GM19395 (cell line): Measurements from ENCODE around the gene TPMT.
"Not testable (repeated sequence)": the region's sequence is repeated elsewhere in the genome, so short reads cannot be mapped to it uniquely, and the experiment has no call there.

Experiments
- ATAC-seq: cut with Tn5 transposase; IDR thresholded peaks from one replicate; pipeline ENCODE4 v1.9.1; 2021; ENCODE audit warnings: mild to moderate bottlenecking, moderate library complexity; ENCODE audit not compliant: unreplicated experiment

TPMT gene

DNA sequence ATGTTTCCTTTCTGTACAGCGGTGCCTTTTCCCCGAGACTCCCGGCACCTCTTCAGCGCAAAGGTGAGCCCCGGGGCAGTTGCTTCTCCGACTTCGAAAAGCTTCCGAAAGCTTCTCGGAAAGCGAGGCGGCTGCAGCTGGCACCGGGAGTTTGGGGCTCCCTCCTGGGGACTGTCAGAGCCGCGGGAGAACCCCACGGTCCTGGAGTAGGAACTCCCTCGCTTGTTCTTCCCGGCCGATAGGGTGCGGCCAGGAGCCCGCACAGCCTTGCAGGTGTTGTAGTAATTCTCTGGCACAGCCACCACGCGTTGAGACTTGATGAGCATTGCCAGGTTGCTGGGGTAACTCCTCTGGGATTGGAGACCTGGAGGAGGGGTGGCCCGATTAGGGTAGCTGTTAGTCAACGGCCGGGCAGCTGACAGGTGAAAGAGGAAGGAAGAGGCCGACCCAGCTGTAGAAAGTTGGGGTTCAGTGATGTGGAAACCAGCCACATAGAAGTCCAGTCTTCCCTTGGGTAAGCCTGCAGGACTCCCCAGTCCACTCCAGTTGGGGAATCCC, 1.1 kb upstream of the TPMT start:
- ATAC-seq, result peak; percentile 46

DNA sequence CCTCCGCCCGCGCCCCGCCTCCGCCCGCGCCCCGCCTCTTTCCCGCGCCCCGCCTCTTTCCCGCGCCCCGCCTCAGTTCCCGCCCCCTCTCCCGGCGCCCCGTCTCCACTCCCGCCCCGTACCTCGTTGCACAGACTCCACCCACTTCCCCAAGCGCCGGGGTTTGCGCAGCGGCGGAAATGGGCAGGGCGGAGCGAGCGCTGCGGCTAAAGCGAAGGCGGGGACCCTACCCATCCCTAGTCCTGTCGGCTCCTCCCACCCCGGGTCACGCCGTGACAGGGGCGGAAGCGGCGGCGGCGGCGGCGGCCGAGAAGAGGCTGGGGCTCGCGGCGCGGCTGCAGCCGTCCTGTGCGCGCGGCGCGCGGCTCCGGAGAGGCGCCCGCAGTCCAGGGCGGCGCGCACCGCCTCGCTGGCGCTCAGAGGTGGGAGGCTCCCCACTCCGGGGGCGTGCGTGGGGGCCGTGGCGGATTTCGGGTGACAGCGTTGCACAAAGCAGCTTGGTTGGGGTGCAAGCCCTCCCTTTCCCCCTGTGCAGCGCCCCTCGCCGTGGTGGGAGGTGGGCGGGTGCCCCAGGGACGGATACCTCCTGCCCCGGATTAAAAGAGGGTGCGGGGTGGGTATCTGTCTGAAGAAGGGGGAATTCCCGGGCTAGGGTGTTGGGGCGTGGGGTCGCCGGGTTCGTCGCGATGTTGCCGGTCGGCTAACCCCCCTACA, 430 bp upstream of the TPMT start, which contains the start of gene KDM1B:
KDM1B (plus strand) TSS at position 273 of the 714 bp plus-strand sequence. CDS start 4,474 bp downstream, outside the sequence.
- peak; percentile 82 for ATAC-seq

DNA sequence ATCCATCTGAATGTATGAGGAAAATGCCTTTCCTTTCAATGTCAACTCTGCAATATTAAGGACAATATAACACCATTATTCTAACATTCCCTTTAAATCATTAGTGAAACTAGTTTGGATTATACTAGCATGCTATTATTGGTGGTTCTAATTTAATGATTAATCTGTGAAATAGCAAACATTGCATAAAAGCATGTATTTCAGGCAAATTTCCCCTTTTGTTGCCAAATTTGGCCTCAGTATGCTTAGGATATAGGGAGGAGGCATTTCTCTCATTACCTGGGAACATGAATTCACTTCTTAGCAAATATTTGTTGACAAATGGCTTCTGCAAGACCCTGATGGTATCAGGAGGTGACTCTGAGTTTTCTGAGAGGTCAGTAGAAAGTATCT, 1.6 kb downstream of the TPMT start:
- ATAC-seq, result no peak

DNA sequence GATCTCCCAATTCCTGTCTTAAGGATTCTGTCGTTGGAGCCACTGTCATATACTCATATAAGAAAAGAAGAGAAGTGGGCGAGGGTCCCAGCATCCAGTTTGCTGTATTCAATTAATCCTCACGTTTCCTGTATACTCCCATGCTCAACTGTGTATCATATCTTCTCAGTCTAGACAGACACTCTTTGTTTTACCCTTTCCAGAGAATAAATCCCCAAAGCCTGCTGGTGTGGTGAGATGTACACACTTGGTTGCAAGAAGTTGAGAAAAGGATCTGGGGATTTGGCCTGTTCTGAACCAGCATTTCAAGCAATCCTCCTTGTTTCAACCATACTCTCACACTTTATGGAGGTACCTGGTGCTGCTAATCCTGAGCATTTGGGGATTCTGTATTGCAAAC, 3.1 kb downstream of the TPMT start:
- no peak for ATAC-seq

DNA sequence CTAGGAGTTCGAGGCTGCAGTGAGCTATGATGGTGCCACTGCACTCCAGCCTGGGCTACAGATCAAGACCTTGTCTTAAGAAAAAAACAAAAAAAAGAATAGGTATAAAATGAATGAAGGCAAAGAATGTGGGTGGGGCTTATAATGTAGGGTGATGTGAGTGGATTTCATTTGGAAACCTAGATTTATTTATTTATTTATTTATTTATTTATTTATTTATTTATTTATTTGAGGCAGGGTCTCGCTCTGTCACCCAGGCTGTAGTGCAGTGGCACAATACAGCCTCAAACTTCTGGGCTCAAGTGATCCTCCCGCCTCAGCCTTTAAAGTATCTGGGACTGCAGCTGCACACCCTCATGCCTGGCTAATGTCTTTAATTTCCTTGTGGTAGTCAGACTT, 3.5 kb downstream of the TPMT start:
- ATAC-seq, result not testable (repeated sequence)

DNA sequence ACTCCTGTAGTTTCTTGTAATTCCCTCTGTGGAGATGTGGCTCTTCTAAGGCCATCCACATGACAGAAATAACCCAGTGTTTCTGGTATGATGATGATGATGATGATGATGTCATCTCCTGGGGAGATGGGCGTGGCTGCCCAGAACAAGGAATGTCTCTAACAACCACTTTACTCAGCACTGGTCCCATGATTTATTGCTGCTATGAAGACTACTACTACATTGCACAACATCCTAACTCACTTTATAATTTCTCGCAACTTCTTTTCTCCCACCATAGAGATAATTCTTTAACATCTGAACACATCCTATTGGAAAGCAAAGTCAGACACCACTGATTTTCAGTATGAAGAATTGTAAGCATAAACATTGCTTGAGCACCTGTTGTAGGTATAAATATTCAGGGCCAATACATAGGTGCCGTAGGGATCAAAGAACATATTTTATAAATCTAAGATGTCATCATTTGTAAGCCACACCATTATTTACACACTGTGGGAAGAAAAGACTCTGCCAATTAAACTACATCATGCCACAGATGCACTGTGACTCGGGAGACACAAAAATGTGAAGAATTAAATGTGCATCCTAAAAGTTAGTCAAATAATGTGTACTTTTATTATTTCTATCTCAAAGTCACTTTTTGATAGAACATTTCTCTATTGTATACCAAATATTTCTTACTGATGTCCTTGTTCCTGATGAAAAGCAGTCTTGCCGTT, 6.4 kb downstream of the TPMT start:
- no peak for ATAC-seq

DNA sequence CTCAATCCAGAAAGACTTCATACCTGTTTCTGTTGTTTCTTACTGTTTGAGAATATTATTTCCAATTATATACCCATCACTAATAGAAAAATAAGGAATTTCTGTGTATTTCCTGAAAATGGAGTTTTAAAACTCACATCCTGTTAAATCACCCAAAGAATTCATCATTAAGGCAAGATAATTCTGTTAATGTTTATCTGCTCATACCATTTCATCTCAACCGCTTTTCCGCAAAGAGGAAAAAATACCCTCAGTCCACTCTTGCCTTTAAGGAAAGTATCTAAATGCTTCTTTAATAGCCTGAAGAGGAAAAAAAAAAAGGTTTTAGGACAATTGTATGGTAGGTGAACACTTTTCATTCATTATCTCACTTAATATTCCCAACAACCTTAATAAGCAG, 7.3 kb downstream of the TPMT start:
- ATAC-seq, result no peak

DNA sequence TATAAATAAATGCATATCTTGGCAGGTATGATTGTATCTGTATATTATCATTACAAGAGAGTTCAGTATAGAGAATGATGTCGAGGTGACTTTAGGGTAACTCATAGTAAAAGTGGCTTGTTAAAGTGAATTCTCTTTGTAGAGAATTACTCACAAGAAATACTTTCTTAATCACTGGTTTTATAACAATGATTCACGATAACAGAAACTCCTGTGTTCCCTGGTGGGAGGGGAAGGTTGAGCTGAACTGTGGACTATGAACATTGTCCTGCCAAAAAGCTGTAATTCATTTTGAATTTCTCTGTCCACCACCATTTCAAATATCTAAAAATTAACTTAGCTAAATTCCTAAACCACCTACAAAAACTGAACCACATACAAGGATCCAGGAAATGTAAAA, 7.7 kb downstream of the TPMT start:
- no peak for ATAC-seq

DNA sequence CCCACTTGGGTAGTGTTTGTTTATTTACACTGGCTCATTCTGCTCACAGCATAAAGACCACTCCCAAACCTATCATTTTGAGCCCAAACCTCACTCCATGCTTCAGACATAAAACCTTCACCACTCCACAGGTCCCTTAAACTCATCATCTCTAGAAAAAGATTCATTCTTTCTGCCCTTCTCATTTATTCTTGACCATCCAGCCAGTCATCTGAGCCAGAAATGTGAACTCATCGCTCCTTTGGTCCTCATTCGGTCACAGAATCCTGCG, 12.4 kb downstream of the TPMT start:
- ATAC-seq, result no peak

DNA sequence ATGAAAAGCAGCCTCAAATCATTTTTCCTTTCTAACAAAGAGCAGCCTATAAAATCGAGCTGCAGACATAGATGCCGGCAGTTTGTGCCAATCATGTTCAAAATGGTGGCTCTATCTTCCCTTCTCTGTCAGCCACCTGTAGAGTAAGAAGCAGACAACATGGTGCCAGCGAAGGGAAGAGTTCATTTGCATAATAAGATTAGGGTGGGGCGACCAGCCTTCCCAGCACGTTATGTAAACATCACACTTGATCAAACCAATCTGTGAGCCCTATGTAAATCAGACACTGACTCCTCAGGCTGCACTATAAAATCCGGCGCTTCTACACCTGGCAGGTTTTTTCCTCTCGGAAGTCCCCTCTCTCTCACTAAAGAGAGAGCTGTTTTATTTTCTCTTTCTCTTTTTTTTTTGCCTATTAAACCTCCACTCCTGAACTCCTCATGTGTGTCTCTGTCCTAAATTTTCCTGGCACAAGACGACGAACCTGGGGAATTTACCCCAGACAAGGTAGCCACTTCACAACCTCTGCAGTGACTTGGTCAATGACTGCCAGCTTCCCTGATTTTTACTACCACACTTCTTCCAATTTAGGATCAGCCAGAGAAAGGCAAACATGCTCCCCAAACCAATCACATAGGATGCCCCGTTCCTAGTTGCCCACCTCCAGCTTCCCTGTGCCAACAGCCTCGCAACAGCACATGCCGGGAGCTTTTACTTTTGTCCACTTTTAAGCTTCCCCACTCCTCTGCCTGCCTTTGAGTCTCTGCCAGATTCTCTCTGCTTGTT, 12.9 kb downstream of the TPMT start:
- no peak for ATAC-seq

DNA sequence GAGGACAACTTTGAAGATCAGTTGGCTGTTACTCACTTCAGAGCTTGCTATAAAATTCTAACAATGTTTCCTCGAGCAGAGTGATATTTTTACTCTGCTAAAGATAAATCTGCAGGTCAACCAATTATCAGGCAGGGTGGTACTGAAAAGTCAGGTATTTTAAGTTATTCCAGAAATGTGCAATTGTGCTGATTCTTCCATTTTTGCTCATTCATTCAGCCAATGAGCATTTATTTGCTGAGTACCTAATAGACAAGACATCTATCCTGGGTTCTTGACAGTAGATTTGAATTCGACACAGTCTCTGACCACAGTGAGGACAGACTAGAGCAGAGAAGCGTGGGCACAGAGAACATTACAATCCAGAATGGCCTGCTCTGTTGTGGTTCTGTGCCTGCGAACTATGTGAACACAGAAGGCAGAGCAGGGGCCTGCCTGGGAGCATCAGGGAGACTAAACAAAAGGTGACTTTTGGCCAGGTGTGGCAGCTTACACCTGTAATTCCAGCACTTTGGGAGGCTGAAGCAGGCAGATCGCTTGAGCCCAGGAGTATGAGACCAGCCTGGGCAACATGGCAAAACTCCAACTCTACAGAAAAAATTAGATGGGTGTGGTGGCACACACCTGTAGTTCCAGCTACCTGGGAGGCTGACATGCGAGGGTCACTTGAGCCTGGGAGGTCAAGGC, 14.8 kb downstream of the TPMT start:
- no peak for ATAC-seq

DNA sequence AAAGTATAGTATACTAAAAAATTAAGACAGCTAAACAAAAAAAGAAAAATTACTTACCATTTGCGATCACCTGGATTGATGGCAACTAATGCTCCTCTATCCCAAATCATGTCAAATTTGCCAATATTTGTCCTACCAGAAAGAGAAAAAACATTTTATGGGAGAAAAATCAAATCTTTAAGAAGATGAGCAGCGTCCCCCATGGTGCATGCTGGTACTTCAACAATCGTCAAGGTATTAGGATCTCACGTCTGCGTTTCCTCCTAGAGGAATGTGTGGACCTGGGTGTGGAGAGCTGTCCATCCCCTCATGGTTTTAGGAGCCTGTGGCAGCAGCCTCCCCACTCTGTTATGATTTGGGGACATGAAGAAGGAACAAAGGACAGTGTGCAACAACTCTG, 16.0 kb downstream of the TPMT start:
- ATAC-seq, result no peak

DNA sequence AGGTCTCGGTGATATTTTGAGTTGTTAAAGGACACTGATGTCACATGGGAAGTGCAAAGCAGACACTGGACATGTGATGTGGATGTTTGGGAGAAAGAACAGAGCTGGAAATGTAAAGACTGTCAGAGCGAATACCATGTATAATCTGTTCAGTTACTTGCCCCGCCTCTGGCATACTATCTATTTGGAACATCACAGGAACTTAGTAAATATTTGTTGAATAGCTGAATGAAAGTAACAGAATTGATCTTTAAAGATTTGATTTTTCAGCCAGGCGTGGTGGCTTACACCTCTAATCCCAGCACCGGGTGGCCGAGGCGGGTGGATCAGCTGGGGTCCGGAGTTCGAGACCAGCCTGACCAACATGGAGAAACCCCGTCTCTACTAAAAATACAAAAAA, 18.6 kb downstream of the TPMT start:
- no peak for ATAC-seq

DNA sequence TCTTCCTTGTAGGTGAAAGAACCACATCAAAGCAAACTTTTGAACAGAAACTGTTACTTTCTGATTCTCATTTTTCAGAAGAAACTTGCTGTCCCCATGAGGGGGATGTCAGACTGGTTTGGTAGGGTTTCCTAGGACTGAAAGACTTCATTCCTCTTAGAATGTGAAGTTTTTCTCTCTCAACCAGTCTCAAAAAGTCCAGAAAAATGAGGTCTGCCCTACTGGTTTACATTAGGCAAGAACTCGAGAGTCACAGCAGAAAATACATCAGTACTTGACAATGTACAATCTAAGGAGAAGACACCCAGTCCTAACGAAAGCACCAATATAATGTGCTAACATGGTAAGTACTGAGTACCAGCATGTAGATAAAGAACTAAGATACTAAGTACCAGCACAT, 19.7 kb downstream of the TPMT start:
- no peak for ATAC-seq

DNA sequence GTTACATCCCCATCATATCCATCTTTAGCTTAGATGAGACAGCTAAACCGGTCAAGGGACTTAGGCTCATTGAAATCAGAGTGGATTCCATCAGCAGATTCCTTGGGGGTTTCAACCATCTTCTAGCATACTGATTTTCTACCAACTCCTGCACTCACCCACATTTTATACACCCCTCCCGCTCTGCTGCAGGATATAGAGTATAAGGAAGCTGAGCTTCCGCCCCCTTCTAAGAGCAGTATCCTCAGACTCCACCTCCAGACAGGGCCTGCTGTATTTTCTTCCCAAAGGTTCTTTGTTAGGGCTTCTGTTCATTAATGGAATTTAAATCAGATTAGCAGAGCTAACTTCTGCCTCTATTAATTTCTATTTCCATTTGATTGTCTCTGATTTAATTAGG, 22.5 kb downstream of the TPMT start:
- no peak for ATAC-seq

DNA sequence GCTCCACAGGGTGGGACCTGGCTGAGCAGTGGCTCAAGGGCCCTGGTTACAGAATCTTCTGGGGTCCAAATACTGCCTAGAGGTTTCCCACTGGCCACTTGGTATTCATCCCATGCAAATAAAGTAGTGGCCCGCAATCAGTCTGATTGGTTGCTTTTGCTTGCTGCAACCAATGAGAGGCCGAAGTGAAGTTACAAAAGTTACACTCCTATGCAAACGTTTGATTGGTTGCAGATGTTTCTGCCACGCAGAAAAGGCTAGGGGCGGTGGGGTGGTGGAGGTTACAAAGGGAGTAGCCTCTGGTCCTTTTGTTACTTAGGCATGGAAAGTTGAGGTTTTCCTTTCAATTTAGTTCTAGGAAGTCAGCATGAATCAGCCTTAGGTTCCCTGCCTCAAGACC, 28.8 kb downstream of the TPMT start:
- ATAC-seq, result no peak

DNA sequence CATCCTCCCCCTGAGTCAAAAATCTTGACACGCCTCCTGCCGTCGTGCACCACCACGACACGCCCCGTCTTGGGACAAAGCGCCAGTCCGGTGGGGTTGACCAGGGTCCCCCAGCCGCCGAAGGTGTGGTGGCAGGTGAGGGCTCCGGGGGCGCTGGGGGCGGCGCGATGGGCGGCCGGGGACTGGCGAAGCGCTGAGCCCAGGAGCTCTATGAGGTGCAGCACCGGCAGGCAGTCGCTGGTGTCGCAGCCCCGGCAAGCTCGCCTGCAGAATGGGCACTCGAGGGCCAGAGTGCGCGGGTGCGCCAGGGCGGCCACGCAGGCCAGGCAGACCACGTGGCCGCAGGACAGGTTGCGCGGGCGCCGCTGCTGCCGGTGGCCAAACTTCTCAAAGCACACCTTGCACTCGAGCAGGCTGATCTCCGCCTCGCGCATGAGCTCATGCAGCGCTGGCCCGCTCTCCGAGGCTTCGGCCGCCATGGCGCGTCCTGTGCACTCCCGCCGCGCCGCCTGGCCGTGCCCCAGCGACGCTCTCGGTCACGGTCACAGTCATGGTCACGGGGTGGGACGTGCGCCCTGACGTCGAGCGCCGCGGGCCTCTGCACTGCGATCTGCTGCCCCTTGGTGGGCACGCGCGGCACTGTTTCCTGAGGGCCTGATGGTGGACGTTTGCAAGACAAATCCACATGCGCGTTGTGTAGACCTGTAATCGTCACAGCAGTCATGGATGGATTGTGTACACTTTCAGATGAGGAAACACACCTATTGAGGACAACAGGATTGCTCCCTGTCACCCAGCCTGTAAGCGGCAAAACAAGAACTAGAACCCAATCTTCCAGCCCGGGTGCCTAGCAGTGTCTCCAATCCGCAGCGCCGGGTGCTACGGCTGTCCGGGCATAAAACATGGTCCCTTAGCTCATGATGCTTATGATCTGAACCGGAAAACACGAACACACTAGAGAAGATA, 32.5 kb downstream of the TPMT start, which contains the start of gene NHLRC1:
NHLRC1 (minus strand) TSS at position 550 of the 966 bp plus-strand sequence; CDS start at position 479, 71 bp downstream.
- ATAC-seq, result peak; percentile 94

DNA sequence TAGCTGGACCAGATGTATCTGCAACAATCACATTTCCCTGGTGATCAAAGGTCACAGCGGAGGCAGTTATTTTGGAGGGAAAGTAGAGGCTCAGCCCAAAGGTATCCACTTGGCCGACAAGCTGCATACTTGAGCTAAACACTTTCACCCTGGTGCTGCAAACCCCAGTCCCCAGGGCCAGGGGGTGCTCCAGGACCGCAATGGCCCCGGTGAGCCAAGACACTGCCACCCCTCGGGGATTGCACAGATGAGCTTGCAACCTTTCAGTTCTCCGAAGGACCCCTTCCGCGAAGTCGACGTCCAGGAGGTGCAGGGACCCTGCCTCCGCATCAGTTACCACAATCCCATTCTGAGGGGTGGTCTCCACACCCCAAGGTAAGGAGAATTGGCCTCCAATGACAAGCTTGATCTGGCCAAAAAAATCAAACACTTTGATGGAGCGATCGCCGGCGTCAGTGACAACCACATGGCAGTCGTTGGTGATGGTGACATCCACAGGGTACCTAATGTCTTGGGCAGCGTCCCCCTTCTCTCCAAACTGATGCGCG, 33.2 kb downstream of the TPMT start:
- peak; percentile 34 for ATAC-seq

DNA sequence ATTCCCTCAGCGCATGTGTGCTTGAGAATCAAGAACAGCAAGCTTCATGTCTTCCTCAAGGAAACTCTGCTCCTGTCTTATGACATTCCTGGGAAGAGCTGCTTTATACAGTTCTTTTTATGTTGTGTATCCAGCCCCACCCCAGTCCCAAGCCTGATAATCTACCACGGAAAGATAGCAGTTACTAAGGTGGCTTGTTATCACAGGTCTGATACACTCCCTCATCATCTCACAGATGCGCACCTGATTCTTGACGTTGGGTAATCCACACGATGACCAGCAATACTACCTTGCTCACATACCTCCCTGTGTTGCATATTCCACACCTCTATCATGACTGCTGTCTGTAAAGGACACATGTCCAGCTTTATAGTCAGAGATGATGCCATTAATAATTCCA, 35.6 kb downstream of the TPMT start:
- ATAC-seq, result no peak

DNA sequence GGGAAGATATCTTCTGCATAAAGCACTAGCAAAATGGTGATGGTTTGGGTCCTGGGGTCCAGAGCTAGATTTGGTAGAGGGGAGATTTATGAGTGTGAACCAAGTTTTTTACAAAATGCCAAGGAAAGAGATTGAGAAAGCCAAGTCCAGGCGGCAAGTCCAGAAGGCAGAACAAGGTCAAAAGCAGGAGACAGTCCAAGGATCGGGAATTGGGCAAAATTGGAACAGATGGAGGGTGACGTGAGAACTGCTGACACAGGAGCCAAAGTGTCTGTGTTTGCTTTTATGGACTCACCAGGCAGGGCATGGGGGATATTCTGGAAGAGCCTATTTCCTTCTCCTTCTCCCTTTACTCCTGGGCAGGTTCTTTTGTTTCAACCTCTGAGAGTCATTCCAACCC, 36.5 kb downstream of the TPMT start:
- no peak for ATAC-seq
